A673 (cell line): ENCODE measurements around the gene RMRP.

ENCODE experiments used
- EZH2 ChIP-seq: fragments of 200-600 bp; sonication (generic); IDR thresholded peaks from 2 replicates; pipeline ENCODE4 v1.6.1; 2017; ENCODE audit warnings: borderline replicate concordance, low read depth, mild to moderate bottlenecking, mixed read lengths, antibody characterized with exemption, low read length; ENCODE audit not compliant: poor library complexity, severe bottlenecking
- TF ChIP-seq, protein P1 (sequence below): fragments of 300-800, 200-600 bp; sonication (generic); conservative IDR thresholded peaks from 2 replicates; pipeline ENCODE4 v1.5.1; 2017; ENCODE audit warnings: low read depth, mild to moderate bottlenecking, antibody characterized with exemption, low read length, moderate library complexity, mixed read lengths

DNA sequence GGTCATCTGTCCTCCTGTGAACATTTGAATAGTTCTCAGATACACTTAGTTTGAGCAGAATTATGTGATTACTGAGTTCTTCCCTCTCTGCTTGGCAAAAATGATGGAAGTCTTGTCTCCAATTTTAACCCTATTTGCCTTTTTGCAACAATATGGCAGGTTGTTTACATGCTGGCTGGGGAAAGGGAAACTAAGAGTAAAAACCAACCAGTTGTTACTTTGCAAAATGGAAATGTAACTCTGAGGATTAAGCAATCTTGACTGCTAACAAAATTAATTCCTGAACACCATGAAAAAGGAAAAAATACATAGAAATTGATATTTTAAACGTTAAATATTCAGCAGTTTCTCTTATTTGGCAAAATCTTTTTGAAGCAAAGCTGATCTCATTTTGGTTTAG, 18.2 kb downstream of the RMRP start:
- TF ChIP-seq, protein P1, sequence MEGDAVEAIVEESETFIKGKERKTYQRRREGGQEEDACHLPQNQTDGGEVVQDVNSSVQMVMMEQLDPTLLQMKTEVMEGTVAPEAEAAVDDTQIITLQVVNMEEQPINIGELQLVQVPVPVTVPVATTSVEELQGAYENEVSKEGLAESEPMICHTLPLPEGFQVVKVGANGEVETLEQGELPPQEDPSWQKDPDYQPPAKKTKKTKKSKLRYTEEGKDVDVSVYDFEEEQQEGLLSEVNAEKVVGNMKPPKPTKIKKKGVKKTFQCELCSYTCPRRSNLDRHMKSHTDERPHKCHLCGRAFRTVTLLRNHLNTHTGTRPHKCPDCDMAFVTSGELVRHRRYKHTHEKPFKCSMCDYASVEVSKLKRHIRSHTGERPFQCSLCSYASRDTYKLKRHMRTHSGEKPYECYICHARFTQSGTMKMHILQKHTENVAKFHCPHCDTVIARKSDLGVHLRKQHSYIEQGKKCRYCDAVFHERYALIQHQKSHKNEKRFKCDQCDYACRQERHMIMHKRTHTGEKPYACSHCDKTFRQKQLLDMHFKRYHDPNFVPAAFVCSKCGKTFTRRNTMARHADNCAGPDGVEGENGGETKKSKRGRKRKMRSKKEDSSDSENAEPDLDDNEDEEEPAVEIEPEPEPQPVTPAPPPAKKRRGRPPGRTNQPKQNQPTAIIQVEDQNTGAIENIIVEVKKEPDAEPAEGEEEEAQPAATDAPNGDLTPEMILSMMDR, result no peak
- no peak for TF ChIP-seq EZH2
